Lower leg skin (tissue), 3 donors: ENCODE results near the gene CDKN2A.

ENCODE experiments used
- POLR2A ChIP-seq, 2 donors: fragments of 450-650 bp; IDR thresholded peaks; one replicate each; pipeline ENCODE4 v1.6.1; 2016 to 2017; ENCODE audit warnings: antibody characterized with exemption in 2 of 2, mild to moderate bottlenecking in 1 of 2, moderate library complexity in 1 of 2
- TF ChIP-seq, protein P1 (sequence below), 3 donors: fragments of 450-650 bp; IDR thresholded peaks; one replicate each; pipeline ENCODE4 v1.5.1; 2016; ENCODE audit warnings: antibody characterized with exemption in 3 of 3, mild to moderate bottlenecking in 3 of 3, moderate library complexity in 2 of 3

DNA sequence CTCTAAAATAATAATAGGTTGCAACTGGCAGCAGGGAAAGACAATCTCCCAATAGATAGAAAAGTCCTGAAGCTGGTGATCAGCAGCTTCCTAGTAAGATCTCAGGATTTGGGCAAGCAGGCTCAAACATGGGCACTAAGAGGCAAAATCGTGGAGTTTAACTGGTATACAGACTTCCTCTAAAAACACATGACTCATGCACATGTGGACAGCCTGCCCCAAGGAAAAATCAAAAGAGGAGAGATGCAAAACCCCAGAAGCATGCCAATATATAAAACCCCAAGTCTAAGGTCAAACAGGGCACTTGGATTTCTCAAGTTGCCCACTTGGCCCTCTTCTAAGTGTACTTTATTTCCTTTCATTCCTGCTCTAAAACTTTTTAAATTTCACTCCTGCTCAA lies 62.8 kb downstream of the CDKN2A start:
- TF ChIP-seq, protein P1, sequence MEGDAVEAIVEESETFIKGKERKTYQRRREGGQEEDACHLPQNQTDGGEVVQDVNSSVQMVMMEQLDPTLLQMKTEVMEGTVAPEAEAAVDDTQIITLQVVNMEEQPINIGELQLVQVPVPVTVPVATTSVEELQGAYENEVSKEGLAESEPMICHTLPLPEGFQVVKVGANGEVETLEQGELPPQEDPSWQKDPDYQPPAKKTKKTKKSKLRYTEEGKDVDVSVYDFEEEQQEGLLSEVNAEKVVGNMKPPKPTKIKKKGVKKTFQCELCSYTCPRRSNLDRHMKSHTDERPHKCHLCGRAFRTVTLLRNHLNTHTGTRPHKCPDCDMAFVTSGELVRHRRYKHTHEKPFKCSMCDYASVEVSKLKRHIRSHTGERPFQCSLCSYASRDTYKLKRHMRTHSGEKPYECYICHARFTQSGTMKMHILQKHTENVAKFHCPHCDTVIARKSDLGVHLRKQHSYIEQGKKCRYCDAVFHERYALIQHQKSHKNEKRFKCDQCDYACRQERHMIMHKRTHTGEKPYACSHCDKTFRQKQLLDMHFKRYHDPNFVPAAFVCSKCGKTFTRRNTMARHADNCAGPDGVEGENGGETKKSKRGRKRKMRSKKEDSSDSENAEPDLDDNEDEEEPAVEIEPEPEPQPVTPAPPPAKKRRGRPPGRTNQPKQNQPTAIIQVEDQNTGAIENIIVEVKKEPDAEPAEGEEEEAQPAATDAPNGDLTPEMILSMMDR (IDR thresholded peaks at IDR 0.05) = no peak
- no peak for TF ChIP-seq POLR2A (IDR thresholded peaks at IDR 0.05)
